ENCODE measurements around the gene KCNMB2. TPM values are rescaled to one million over a fixed set of nuclear protein-coding genes. Genes with fewer than 3 reads are reported as not detected.

KCNMB2 gene
- total RNA-seq, 1 donor: 1.1 TPM

- Histone ChIP-seq H3K9me3 (ENCODE audit: low read depth, low read length) (no peaks in the 10 kb centered on the region), H3K4me3 (ENCODE audit: insufficient read depth, low read length) (no peak overlapping the region), H3K27me3 (ENCODE audit: insufficient read depth, low read length) (no peaks in the 10 kb centered on the region), H4K20me1 (ENCODE audit: insufficient read depth, low read length) (no peaks in the 10 kb centered on the region), H3K4me1 (ENCODE audit: insufficient read depth, low read length) (no peaks in the 10 kb centered on the region), H3K79me2 (ENCODE audit: insufficient read depth, low read length) (no peaks in the 10 kb centered on the region), H3K27ac (ENCODE audit: low read depth, low read length) (no peak overlapping the region), H2AFZ (ENCODE audit: low read length) (no peak overlapping the region), H3K4me2 (ENCODE audit: insufficient read depth, low read length) (no peak overlapping the region), H3K36me3 (ENCODE audit: insufficient read depth, low read length) (no peaks in the 10 kb centered on the region)
- TF ChIP-seq CTCF (IDR thresholded peaks at IDR 0.05; ENCODE audit: extremely low read depth, low read depth, low read length): no peak
- DNase-seq (ENCODE audit: insufficient read length, low spot score, missing footprints): no peak
Observed at GRCh38 chr3:178603735-178604134, 67.5 kb downstream of the KCNMB2 start.

DNA sequence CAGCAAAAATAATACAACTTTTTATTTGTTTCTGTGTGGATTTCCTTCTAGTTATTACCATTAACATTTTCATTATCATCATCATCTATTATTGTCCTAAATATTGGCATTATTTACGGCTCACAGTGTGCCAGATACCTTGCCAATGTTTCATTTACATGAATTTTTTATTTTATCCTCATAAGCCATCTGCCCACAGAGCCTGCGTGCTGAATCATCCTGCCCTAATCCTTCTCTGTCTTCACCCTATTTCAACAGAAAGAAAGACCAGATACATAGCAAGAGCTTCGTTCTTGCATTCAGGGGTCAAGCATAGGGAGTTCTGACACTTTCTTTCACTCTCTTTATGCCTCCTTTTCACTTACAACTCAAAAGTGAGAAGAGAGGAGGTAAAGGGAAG is 82.0 kb downstream of the KCNMB2 start:
- peak overlapping the region; percentile 83 for H2AFZ ChIP-seq (ENCODE audit: low read length)
- TF ChIP-seq CTCF (IDR thresholded peaks at IDR 0.05; ENCODE audit: extremely low read depth, low read depth, low read length): no peak
- no peaks in the 10 kb centered on the region for H3K79me2 ChIP-seq (ENCODE audit: insufficient read depth, low read length)
- peak overlapping the region; percentile 66 for H3K4me3 ChIP-seq (ENCODE audit: insufficient read depth, low read length)
- H3K27ac ChIP-seq (ENCODE audit: low read depth, low read length): no peak overlapping the region
- H3K4me2 ChIP-seq (ENCODE audit: insufficient read depth, low read length): peak overlapping the region; percentile 76
- no peaks in the 10 kb centered on the region for H3K36me3 ChIP-seq (ENCODE audit: insufficient read depth, low read length)
- peak; percentile 52 for DNase-seq (ENCODE audit: insufficient read length, low spot score, missing footprints)
- H3K27me3 ChIP-seq (ENCODE audit: insufficient read depth, low read length): no peaks in the 10 kb centered on the region
- no peaks in the 10 kb centered on the region for H3K4me1 ChIP-seq (ENCODE audit: insufficient read depth, low read length)
- H3K9me3 ChIP-seq (ENCODE audit: low read depth, low read length): no peaks in the 10 kb centered on the region
- no peaks in the 10 kb centered on the region for H4K20me1 ChIP-seq (ENCODE audit: insufficient read depth, low read length)

GRCh38 chr3:178618896-178619295 is 82.7 kb downstream of the KCNMB2 start:
- Histone ChIP-seq H3K4me3 (ENCODE audit: insufficient read depth, low read length) (no peak overlapping the region), H4K20me1 (ENCODE audit: insufficient read depth, low read length) (no peaks in the 10 kb centered on the region), H3K36me3 (ENCODE audit: insufficient read depth, low read length) (no peaks in the 10 kb centered on the region), H3K4me1 (ENCODE audit: insufficient read depth, low read length) (no peaks in the 10 kb centered on the region), H2AFZ (ENCODE audit: low read length) (no peak overlapping the region), H3K9me3 (ENCODE audit: low read depth, low read length) (no peaks in the 10 kb centered on the region), H3K27me3 (ENCODE audit: insufficient read depth, low read length) (no peaks in the 10 kb centered on the region), H3K27ac (ENCODE audit: low read depth, low read length) (no peak overlapping the region), H3K79me2 (ENCODE audit: insufficient read depth, low read length) (no peaks in the 10 kb centered on the region), H3K4me2 (ENCODE audit: insufficient read depth, low read length) (peak overlapping the region; percentile 76)
- TF ChIP-seq CTCF (IDR thresholded peaks at IDR 0.05; ENCODE audit: extremely low read depth, low read depth, low read length): no peak
- DNase-seq (ENCODE audit: insufficient read length, low spot score, missing footprints): peak; percentile 48

GRCh38 chr3:178623666-178624255 is 87.5 kb downstream of the KCNMB2 start:
- H3K36me3 ChIP-seq (ENCODE audit: insufficient read depth, low read length): no peaks in the 10 kb centered on the region
- no peak overlapping the region for H3K4me2 ChIP-seq (ENCODE audit: insufficient read depth, low read length)
- H4K20me1 ChIP-seq (ENCODE audit: insufficient read depth, low read length): no peaks in the 10 kb centered on the region
- H3K4me3 ChIP-seq (ENCODE audit: insufficient read depth, low read length): no peak overlapping the region
- TF ChIP-seq CTCF (IDR thresholded peaks at IDR 0.05; ENCODE audit: extremely low read depth, low read depth, low read length): no peak
- no peak overlapping the region for H2AFZ ChIP-seq (ENCODE audit: low read length)
- no peaks in the 10 kb centered on the region for H3K27me3 ChIP-seq (ENCODE audit: insufficient read depth, low read length)
- H3K9me3 ChIP-seq (ENCODE audit: low read depth, low read length): no peaks in the 10 kb centered on the region
- no peaks in the 10 kb centered on the region for H3K79me2 ChIP-seq (ENCODE audit: insufficient read depth, low read length)
- no peak overlapping the region for H3K27ac ChIP-seq (ENCODE audit: low read depth, low read length)
- peak; percentile 47 for DNase-seq (ENCODE audit: insufficient read length, low spot score, missing footprints)
- no peaks in the 10 kb centered on the region for H3K4me1 ChIP-seq (ENCODE audit: insufficient read depth, low read length)
